ENCODE data around the gene NUSAP1.
"Not testable (repeated sequence)": the region's sequence is repeated elsewhere in the genome, so short reads cannot be mapped to it uniquely, and the experiment has no call there.

Gene NUSAP1

DNA sequence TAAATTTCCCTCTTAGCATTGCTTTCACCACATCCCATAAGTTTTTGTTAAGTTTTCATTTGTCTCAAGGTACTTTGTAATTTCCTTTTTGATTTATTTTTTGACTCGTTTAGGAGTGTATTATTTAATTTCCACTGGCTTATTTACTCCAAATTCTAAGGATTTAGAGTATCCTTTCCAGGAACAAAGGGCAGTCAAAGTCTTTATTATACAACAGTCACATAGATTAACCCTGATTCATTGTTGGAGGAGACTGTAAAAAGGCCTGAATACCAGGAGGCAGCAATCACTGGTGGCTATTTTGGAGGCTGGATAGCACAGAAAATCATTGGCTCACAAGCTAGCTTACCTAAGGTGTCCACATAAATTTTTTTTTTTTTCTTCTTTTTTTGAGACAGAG is 40.2 kb upstream of the NUSAP1 start:
- FAIRE-seq: no peak
- TF ChIP-seq POLR2A (IDR thresholded peaks at IDR 0.05; ENCODE audit: low read depth, low read length): no peak
- no peak for TF ChIP-seq TAF1 (IDR thresholded peaks at IDR 0.05; ENCODE audit: borderline replicate concordance, low read depth, low read length)
- TF ChIP-seq POLR2AphosphoS5 (IDR thresholded peaks at IDR 0.05; ENCODE audit: low read depth, low read length): no peak

DNA sequence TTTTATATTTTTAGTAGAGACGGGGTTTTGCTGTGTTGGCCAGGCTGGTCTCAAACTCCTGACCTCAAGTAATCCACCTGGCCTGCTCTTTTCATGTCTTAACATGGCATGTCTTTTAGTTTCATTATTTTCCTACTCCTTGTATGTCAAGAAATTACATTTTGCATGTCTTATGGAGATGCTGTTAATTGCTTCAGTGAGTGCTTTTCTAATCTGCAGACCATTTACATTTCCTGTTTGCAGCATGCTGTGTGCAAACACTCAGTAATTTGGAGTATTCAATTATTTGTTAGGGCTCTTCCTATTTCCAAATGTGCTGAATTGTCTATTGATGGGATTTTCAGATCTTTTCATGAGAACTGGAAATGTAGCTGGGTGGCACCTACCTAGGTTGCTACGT is 31.5 kb upstream of the NUSAP1 start:
- not testable (repeated sequence) for FAIRE-seq; DNase-seq (ENCODE audit: insufficient read length)

More for the DNA sequence above, 40.2 kb upstream of the NUSAP1 start:
- no peak for DNase-seq (ENCODE audit: insufficient read length)

DNA sequence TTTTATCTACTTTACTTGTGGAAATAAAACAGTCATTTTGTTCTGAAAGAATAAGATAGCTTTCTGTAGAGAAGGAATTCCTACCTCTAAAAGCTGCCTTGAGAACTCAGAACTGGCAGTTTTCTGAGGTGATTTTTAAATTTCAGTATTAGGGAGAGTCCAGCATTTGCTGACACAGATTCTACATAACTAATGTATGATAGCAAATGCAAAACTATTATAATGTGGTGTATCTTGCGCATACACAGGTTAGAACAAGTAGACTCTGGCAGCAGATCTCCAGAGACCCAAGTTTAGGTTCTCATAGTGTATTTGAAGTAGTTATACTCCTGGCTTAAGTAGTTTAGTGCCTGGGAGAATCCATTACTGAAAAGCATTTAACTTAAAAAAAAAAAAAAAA is 31.1 kb upstream of the NUSAP1 start:
- DNase-seq (ENCODE audit: insufficient read length) (no peak), FAIRE-seq (peak; percentile 27)
- TF ChIP-seq TAF1 (IDR thresholded peaks at IDR 0.05; ENCODE audit: borderline replicate concordance, low read depth, low read length) (no peak), POLR2AphosphoS5 (IDR thresholded peaks at IDR 0.05; ENCODE audit: low read depth, low read length) (no peak), POLR2A (IDR thresholded peaks at IDR 0.05; ENCODE audit: low read depth, low read length) (no peak)

GRCh38 chr15:41304149-41304770 is 28.4 kb upstream of the NUSAP1 start:
- FAIRE-seq (no peak), DNase-seq (ENCODE audit: insufficient read length) (no peak)
- TF ChIP-seq POLR2AphosphoS5 (IDR thresholded peaks at IDR 0.05; ENCODE audit: low read depth, low read length): no peak
- no peak for TF ChIP-seq TAF1 (IDR thresholded peaks at IDR 0.05; ENCODE audit: borderline replicate concordance, low read depth, low read length)
- TF ChIP-seq POLR2A (IDR thresholded peaks at IDR 0.05; ENCODE audit: low read depth, low read length): no peak

DNA sequence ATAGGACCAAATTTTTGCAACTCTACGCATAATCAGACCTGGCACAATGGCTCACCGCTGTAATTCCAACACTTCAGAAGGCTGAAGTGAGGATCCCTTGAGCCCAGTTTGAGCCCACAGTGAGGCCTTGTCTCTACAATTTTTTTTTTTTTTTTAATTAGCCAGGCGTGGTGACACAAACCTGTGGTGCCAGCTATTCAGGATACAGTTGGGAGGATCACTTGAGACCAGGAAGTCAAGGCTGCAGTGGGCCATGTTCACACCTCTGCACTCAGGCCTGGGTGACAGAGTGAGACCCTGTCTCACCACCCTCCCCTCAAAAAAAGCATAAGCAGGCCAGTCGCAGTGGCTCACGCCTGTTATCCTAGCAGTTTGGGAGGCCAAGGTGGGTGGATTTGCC is 25.0 kb upstream of the NUSAP1 start:
- DNase-seq (ENCODE audit: insufficient read length): no peak
- TF ChIP-seq TAF1 (IDR thresholded peaks at IDR 0.05; ENCODE audit: borderline replicate concordance, low read depth, low read length): no peak
- TF ChIP-seq POLR2AphosphoS5 (IDR thresholded peaks at IDR 0.05; ENCODE audit: low read depth, low read length): no peak
- TF ChIP-seq POLR2A (IDR thresholded peaks at IDR 0.05; ENCODE audit: low read depth, low read length): no peak
- no peak for FAIRE-seq

DNA sequence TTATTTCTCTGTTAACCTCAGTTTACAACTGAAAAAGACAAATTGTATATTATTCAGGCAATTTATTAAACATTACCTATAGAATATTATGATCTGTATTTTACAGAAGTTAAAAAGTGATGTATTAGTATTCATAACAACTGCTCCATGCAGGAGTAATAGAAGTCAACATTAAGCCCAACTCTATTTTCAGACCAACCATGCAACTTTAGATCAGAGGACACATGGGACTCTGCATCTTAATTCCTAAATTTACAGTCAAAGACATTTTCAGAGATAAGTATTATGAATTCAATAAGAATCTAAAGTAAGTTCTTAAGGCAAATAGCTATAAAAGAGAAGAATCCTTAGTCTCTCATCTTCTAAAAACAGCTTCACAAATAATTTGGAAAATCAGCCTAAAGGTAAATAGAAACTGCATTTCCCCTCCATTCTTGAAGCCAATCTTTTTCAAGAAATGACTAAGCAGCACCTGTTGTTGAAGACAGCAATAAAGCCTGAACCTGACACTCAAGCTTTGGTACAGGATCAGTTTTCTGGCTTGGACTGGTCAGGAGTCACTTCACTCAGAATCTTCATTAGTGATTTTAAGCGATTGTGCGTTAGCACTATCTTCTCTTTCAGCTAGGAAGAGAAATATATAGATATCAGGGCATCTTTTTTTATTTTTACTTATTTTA is 23.3 kb upstream of the NUSAP1 start:
- no peak for TF ChIP-seq POLR2A (IDR thresholded peaks at IDR 0.05; ENCODE audit: low read depth, low read length)
- TF ChIP-seq POLR2AphosphoS5 (IDR thresholded peaks at IDR 0.05; ENCODE audit: low read depth, low read length): no peak
- TF ChIP-seq TAF1 (IDR thresholded peaks at IDR 0.05; ENCODE audit: borderline replicate concordance, low read depth, low read length): no peak
- FAIRE-seq (no peak), DNase-seq (ENCODE audit: insufficient read length) (no peak)

DNA sequence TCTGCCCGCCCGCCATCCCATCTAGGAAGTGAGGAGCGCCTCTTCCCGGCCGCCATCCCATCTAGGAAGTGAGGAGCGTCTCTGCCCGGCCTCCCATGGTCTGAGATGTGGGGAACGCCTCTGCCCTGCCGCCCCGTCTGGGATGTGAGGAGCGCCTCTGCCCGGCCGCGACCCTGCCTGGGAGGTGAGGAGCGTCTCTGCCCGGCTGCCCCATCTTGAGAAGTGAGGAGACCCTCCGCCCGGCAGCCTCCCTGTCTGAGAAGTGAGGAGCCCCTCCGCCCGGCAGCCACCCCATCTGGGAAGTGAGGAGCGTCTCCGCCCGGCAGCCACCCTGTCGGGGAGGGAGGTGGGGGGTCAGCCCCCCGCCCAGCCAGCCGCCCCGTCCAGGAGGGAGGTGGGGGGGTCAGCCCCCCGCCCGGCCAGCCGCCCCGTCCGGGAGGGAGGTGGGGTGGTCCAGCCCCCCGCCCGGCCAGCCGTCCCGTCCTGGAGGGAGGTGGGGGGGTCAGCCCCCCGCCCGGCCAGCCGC is 11.8 kb upstream of the NUSAP1 start:
- not testable (repeated sequence) for FAIRE-seq; DNase-seq (ENCODE audit: insufficient read length)

DNA sequence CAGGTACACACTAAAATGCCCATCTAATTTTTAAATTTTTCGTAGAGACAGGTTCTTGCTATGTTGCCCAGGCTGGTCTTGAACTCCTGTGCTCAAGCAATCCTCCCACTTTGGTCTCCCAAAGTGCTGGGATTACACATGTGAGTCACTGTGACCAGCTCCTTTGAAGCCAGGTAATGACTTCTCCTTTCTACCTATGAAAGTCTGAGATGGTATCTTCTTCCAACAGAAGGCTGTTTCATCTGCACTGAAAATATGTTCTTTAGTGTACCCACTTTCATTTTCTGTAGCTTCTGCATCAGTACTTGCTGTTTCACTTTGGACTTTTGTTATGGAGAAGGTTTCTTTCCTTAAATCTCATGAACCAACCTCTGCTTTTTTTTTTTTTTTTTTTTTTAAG is 9.1 kb upstream of the NUSAP1 start:
- TF ChIP-seq TAF1 (IDR thresholded peaks at IDR 0.05; ENCODE audit: borderline replicate concordance, low read depth, low read length): no peak
- no peak for TF ChIP-seq POLR2AphosphoS5 (IDR thresholded peaks at IDR 0.05; ENCODE audit: low read depth, low read length)
- TF ChIP-seq POLR2A (IDR thresholded peaks at IDR 0.05; ENCODE audit: low read depth, low read length): no peak
- no peak for DNase-seq (ENCODE audit: insufficient read length)
- FAIRE-seq: no peak

GRCh38 chr15:41331281-41331680 is 1.4 kb upstream of the NUSAP1 start:
- no peak for TF ChIP-seq POLR2A (IDR thresholded peaks at IDR 0.05; ENCODE audit: low read depth, low read length)
- TF ChIP-seq POLR2AphosphoS5 (IDR thresholded peaks at IDR 0.05; ENCODE audit: low read depth, low read length): no peak
- no peak for TF ChIP-seq TAF1 (IDR thresholded peaks at IDR 0.05; ENCODE audit: borderline replicate concordance, low read depth, low read length)
- DNase-seq (ENCODE audit: insufficient read length) (no peak), FAIRE-seq (no peak)

- DNase-seq (ENCODE audit: insufficient read length) (no peak), FAIRE-seq (no peak)
- no peak for TF ChIP-seq POLR2A (IDR thresholded peaks at IDR 0.05; ENCODE audit: low read depth, low read length)
- no peak for TF ChIP-seq POLR2AphosphoS5 (IDR thresholded peaks at IDR 0.05; ENCODE audit: low read depth, low read length)
- TF ChIP-seq TAF1 (IDR thresholded peaks at IDR 0.05; ENCODE audit: borderline replicate concordance, low read depth, low read length): no peak
These were observed 868 bp upstream of the NUSAP1 start for GRCh38 chr15:41331833-41332193.

GRCh38 chr15:41333026-41333562 is 413 bp downstream of the NUSAP1 start:
- peak; percentile 20 for DNase-seq (ENCODE audit: insufficient read length)
- TF ChIP-seq POLR2A (IDR thresholded peaks at IDR 0.05; ENCODE audit: low read depth, low read length): no peak
- TF ChIP-seq POLR2AphosphoS5 (IDR thresholded peaks at IDR 0.05; ENCODE audit: low read depth, low read length): no peak
- no peak for TF ChIP-seq TAF1 (IDR thresholded peaks at IDR 0.05; ENCODE audit: borderline replicate concordance, low read depth, low read length)
- no peak for FAIRE-seq
